H1 (cell line): ENCODE results near the gene MTFP1. TPM values are rescaled to one million over a fixed set of nuclear protein-coding genes. Genes with fewer than 3 reads are reported as not detected.
A peak's percentile ranks its signal among the peaks of the same experiment; 100 is the strongest.

Experiments used
- ASH2L ChIP-seq: fragments of 200-600, 300-600 bp; sonication (generic); IDR thresholded peaks from one replicate; pipeline ENCODE4 v1.7.1; 2017; ENCODE audit warnings: low read length
- BCL11A ChIP-seq, 2 experiments: IDR thresholded peaks; one replicate each; pipeline ENCODE4 v1.6.1; 2011; ENCODE audit warnings: low read depth in 2 of 2, low read length in 2 of 2, mild to moderate bottlenecking in 2 of 2
- BRCA1 ChIP-seq: IDR thresholded peaks from 2 replicates; pipeline ENCODE4 v1.6.1; 2012; ENCODE audit warnings: low read depth, low read length, improper control_type of control experiment
- CBX5 ChIP-seq: fragments of 300-800, 300-1000 bp; sonication (generic); IDR thresholded peaks from 2 replicates; pipeline ENCODE4 v1.7.1; 2016; ENCODE audit warnings: antibody characterized with exemption, low read length, low read depth
- EGR1 ChIP-seq: IDR thresholded peaks from 2 replicates; pipeline ENCODE4 v1.6.1; 2011; ENCODE audit warnings: low read depth, low read length, borderline replicate concordance
- HDAC2 ChIP-seq, 2 experiments: fragments of 300-600 bp in 1 of 2; sonication (generic) in 1 of 2; IDR thresholded peaks; 2 replicates each; pipeline ENCODE4 v1.6.1; 2011 to 2012; ENCODE audit warnings: low read depth in 2 of 2, low read length in 2 of 2, mild to moderate bottlenecking in 2 of 2, moderate library complexity in 2 of 2, borderline replicate concordance in 1 of 2, inconsistent platforms in 1 of 2
- JUN ChIP-seq: IDR thresholded peaks from 2 replicates; pipeline ENCODE4 v1.6.1; 2011; ENCODE audit warnings: low read depth, mild to moderate bottlenecking, improper control_type of control experiment, low read length
- KDM1A ChIP-seq: fragments of 200-600, 300-600 bp; sonication (generic); IDR thresholded peaks from 2 replicates; pipeline ENCODE4 v1.7.1; 2016; ENCODE audit warnings: mild to moderate bottlenecking, low read length, borderline replicate concordance
- KDM4A ChIP-seq: IDR thresholded peaks from one replicate; pipeline ENCODE4 v1.7.1; 2012; ENCODE audit warnings: low read depth, mild to moderate bottlenecking, moderate library complexity, low read length, inconsistent platforms; ENCODE audit not compliant: severe bottlenecking
- MAFK ChIP-seq: IDR thresholded peaks from 2 replicates; pipeline ENCODE4 v1.6.1; 2012; ENCODE audit warnings: low read depth, mild to moderate bottlenecking, improper control_type of control experiment, low read length
- NANOG ChIP-seq: IDR thresholded peaks from 2 replicates; pipeline ENCODE4 v1.6.1; 2011; ENCODE audit warnings: low read length, low read depth, mild to moderate bottlenecking, inconsistent platforms; ENCODE audit not compliant: insufficient read depth, poor library complexity, severe bottlenecking
- NRF1 ChIP-seq: IDR thresholded peaks from 2 replicates; pipeline ENCODE4 v1.6.1; 2011; ENCODE audit warnings: mild to moderate bottlenecking, low read depth, low read length, improper control_type of control experiment
- POLR2AphosphoS5 ChIP-seq: IDR thresholded peaks from 2 replicates; pipeline ENCODE4 v1.6.1; 2011; ENCODE audit warnings: low read depth, low read length
- RAD21 ChIP-seq, 2 experiments: IDR thresholded peaks in 1 of 2; conservative IDR thresholded peaks in 1 of 2; 2 replicates each; pipeline ENCODE4 v1.6.1; 2011; ENCODE audit warnings: low read depth in 2 of 2, low read length in 2 of 2, improper control_type of control experiment in 1 of 2, inconsistent platforms in 1 of 2, mild to moderate bottlenecking in 1 of 2, moderate library complexity in 1 of 2
- RBBP5 ChIP-seq: IDR thresholded peaks from 2 replicates; pipeline ENCODE4 v1.7.1; 2012; ENCODE audit warnings: low read depth, mild to moderate bottlenecking, inconsistent platforms, low read length, moderate library complexity, borderline replicate concordance
- SAP30 ChIP-seq: fragments of 300-600 bp; sonication (generic); IDR thresholded peaks from 2 replicates; pipeline ENCODE4 v1.7.1; 2012; ENCODE audit warnings: low read length, moderate library complexity, mild to moderate bottlenecking, inconsistent platforms; ENCODE audit not compliant: insufficient read depth, insufficient replicate concordance
- SIRT6 ChIP-seq: IDR thresholded peaks from one replicate; pipeline ENCODE4 v1.7.1; 2012; ENCODE audit warnings: low read length, inconsistent platforms
- SP1 ChIP-seq: IDR thresholded peaks from 2 replicates; pipeline ENCODE4 v1.6.1; 2011; ENCODE audit warnings: low read depth, low read length
- TAF7 ChIP-seq: optimal IDR thresholded peaks from 2 replicates; pipeline ENCODE3; 2011; ENCODE audit warnings: low read depth, mild to moderate bottlenecking, inconsistent platforms, low read length, moderate library complexity, borderline replicate concordance
- TBP ChIP-seq: IDR thresholded peaks from 2 replicates; pipeline ENCODE4 v1.6.1; 2011; ENCODE audit warnings: low read depth, low read length, improper control_type of control experiment
- polyA plus RNA-seq, 7 experiments: library from polyadenylated mRNA; depleted of rRNA in 3 of 7; stranded (reverse) in 5 of 7; unstranded in 2 of 7; fragments of >200 nt in 5 of 7; fragments of 200-250 nt in 2 of 7; gene quantifications; 1 replicate in 5 of 7; 2 replicates in 1 of 7; 4 replicates in 1 of 7; pipeline versions ENCODE4 v1.2.1 to v1.2.3, GENCODE V29; 2011 to 2013; ENCODE audit warnings: missing spikeins in 2 of 7, mixed read lengths in 2 of 7
- total RNA-seq: library from RNA; stranded (reverse); fragmentation: NEBNext Ultra II Directional; extraction: Animal tissue kit (Norgen Biotek cat#: 25700); gene quantifications from 2 replicates; pipeline ENCODE4 v1.2.1, GENCODE V29; 2021
- TF ChIP-seq, protein P1 (sequence below): IDR thresholded peaks from 2 replicates; pipeline ENCODE4 v1.6.1; 2011; ENCODE audit warnings: low read depth, mild to moderate bottlenecking, low read length; ENCODE audit not compliant: insufficient read depth
- TF ChIP-seq, protein P2 (sequence below): IDR thresholded peaks from 2 replicates; pipeline ENCODE4 v1.6.1; 2012; ENCODE audit warnings: inconsistent platforms
- TF ChIP-seq, protein P3 (sequence below): IDR thresholded peaks from 2 replicates; pipeline ENCODE4 v1.6.1; 2012; ENCODE audit warnings: inconsistent platforms

Gene MTFP1
- total and polyA plus RNA-seq, 2 of the 8 experiments (the other 6 are each of a cell fraction or from before 2014, with no cell fraction given): 59.8 to 98.8 TPM

DNA sequence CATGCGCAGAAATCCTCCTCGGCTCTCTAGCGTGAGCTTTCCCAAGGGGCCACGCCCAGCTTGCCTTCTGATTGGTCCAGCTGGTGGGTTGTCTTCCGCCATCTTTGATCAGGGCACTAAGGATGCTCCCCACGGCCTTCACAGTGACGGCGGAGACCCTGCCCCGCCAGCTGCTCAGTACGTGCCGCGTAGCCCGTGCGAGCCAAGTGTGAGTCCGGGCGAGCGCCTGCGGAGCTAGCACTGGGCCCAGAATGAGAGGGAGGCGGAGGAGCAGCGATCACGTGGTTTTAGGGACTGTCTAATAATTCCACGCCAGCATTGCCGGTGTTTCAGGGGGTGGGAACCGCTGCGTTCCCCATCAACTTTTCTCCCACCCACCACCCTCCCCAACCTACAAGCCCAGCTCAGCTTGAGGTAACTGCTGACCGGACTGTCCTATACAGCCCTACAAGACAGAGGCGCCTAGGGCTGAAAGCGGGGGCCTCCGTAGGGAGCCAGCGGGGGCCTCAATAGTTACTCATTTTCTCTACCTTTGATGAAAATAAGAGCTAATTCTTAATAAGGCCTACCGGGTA, 1.5 kb upstream of the MTFP1 start (continued):
- TF ChIP-seq HDAC2 (IDR thresholded peaks at IDR 0.05; ENCODE audit: borderline replicate concordance in 1 of 2, low read depth in 2 of 2, low read length in 2 of 2) (peak in 1 of 2 experiments; percentile 76; a peak in 1 of 4 replicates), KDM4A (peak; percentile 11), EGR1 (peak; percentile 78), TAF7 (peak; percentile 78), CBX5 (no peak), SP1 (peak; percentile 77; the same call in 1 of the 2 replicates), TBP (peak; percentile 84), POLR2AphosphoS5 (peak; percentile 70), NANOG (peak; percentile 26), ASH2L (peak; percentile 45), RAD21 (IDR thresholded peaks at IDR 0.05 in 1 of 2, conservative IDR thresholded peaks at IDR 0.05 in 1 of 2; ENCODE audit: low read depth in 2 of 2, low read length in 2 of 2) (no peak), RBBP5 (no peak), BCL11A (IDR thresholded peaks at IDR 0.05; ENCODE audit: low read depth in 2 of 2, low read length in 2 of 2) (no peak), SIRT6 (no peak), MAFK (no peak; the same call in 1 of the 2 replicates), NRF1 (peak; percentile 31; the same call in 1 of the 2 replicates), BRCA1 (no peak), JUN (no peak), KDM1A (no peak), SAP30 (no peak)
- TF ChIP-seq, protein P1, sequence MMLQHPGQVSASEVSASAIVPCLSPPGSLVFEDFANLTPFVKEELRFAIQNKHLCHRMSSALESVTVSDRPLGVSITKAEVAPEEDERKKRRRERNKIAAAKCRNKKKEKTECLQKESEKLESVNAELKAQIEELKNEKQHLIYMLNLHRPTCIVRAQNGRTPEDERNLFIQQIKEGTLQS: peak; percentile 57; the same call in 1 of the 2 replicates
- TF ChIP-seq, protein P2, sequence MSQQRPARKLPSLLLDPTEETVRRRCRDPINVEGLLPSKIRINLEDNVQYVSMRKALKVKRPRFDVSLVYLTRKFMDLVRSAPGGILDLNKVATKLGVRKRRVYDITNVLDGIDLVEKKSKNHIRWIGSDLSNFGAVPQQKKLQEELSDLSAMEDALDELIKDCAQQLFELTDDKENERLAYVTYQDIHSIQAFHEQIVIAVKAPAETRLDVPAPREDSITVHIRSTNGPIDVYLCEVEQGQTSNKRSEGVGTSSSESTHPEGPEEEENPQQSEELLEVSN: peak; percentile 54
- TF ChIP-seq, protein P3, sequence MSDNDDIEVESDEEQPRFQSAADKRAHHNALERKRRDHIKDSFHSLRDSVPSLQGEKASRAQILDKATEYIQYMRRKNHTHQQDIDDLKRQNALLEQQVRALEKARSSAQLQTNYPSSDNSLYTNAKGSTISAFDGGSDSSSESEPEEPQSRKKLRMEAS: peak; percentile 90
